Stimulated activated naive CD4-positive, alpha-beta T cell (primary cell): ENCODE measurements around the gene CPEB1.

ENCODE experiments used
- DNase-seq, 6 experiments: peaks; one replicate each; lab custom pipeline; 2025; lab: John Stamatoyannopoulos, UW

Gene CPEB1

DNA sequence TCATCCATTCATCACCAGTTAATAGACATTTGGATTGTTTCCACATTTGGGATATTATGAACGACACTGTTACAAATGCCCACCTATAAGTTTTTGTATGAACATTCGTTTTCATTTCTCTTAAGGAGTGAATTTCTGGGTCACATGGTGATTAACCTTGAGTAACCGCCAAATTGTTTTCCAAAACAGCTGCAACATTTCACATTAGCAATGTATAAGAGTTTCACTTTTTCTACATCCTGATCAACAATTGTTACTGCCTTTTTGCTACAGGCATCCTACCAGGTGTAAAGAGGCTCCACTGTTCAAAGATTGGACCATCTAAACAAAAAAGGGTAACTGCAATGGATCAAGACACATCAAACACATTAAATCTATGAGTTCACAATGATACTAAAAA is 52.0 kb downstream of the CPEB1 start:
- DNase-seq = no peak

DNA sequence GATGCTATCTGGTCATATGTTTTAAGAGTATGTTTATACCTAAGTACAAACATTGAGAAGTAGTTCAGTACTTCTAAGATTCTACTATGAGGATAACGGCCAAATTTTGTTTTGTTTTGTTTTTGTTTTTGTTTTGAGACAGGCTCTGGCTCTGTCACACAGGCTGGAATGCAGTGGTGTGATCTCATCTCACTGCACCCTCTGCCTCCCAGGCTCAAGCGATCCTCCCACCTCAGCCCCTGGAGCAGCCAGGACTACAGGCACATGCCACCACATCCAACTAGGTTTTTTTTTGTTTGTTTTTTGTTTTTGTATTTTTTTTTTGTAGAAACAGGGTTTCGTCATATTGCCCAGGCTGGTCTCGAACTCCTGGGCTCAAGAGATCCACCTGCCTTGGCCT is 59.4 kb downstream of the CPEB1 start:
- no peak for DNase-seq

DNA sequence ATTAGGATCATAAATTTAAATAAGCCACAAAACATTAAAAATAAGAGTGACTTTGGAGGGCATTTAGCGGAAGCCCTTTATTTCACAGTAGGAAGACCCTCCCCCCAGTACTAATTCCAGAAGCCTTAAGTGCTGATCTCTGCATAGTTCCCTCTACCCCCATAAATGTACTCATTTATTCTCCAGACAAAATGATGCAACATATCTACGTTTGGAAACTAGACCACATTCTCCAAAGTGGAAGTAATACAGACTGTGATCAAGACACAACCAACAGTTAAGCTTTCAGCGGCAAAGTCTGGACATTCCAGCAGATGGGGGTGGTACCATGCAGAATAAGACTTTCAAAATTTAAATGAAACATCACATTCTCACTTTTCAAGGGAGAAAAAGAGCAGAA is 62.1 kb downstream of the CPEB1 start:
- DNase-seq = no peak

DNA sequence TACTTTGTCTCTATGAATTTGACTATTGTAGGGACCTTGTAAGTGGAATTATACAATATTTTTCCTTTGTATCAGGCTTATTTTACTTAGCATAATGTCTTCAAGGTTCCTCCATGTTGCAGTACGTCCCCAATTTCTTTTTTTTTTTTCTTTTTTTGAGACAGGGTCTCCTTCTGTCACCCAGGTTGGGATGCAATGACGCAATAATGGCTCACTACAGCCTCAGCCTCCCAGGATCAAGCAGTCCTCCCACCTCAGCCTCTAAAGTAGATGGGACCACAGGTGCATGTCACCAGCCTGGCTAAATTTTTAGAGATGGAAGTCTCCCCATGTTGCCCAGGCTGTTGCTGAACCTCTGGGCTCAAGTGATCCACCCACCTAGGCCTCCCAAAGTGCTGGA is 66.5 kb downstream of the CPEB1 start:
- no peak for DNase-seq

DNA sequence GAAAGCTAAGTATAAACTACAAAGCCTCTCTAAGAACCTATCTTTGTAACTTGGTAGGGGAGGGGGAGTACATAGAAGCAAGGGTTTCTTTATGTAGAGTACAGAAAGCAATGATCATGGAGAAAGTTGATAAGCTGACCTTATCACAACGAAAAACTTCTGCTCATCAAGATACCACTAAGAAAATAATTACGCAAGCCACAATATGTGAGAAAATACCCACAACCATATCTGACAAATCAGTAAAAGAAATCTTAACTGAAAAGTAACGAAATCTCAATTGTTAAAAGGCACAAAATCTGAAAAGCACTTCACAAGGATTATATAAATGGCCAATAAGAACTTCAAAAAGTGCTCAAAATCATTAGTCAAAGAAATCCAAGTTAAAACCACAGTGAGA is 71.8 kb downstream of the CPEB1 start:
- DNase-seq = no peak

DNA sequence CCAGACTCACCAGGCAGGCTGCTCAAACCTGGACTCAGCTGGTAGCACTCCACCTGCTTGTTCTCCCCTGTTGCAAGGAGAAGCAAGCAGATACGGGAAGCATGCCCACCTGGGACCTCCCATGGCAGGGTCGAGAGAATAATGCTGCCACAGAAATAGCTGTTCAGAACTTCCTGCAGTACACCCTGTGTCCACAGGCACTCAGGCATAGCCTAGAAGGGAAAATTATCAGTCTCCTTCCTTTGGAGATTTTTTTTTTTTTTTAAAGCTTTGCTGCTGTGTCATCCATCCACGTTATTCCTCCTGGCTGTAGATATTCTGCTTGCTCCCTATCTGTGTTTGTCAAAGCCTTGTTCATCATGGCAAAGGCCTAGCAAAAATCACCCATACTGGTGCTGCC is 74.2 kb downstream of the CPEB1 start:
- no peak for DNase-seq

DNA sequence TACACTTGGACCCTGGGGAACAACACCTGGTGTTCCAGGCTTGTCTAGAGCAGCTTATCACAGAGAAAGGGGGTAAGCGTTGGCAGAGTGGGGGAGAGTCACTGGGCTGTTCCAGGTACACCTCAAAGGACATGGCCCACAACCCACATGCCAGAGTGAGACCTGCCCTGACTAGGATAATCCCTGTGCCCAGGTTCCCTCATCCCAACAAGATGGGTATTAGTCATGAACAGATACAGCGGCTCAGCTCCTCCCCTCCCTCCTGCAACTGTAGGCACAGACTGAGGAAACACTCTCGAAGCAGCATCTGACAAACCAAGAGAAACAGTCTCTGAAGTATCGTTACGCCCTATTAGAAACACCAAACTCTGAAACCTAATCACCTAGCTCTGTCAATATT is 74.9 kb downstream of the CPEB1 start:
- no peak for DNase-seq

DNA sequence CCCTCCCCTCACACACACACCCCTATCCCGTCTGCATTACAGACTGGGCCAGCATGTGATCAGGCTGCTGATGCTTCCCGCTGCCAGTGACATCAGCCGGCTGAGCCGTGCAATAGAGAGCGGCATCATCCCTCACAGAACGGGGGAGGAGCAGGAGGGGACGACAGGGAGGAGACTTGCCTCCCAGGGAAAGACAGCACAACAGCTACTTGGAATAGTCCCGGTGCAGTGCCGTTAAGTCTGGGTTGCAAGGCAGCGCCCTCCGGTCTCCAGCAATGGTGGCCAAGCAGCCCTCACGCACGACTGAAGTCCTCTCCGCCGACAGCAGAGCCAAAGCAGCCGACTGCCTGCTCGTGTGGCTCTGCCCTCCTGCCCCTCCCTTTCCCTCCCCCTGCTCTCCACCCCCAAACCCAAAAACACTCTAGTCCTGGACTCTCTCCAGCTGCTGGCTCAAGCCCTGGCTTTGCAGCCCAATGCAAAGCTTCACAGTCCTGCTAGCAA is 75.4 kb downstream of the CPEB1 start:
- no peak for DNase-seq

DNA sequence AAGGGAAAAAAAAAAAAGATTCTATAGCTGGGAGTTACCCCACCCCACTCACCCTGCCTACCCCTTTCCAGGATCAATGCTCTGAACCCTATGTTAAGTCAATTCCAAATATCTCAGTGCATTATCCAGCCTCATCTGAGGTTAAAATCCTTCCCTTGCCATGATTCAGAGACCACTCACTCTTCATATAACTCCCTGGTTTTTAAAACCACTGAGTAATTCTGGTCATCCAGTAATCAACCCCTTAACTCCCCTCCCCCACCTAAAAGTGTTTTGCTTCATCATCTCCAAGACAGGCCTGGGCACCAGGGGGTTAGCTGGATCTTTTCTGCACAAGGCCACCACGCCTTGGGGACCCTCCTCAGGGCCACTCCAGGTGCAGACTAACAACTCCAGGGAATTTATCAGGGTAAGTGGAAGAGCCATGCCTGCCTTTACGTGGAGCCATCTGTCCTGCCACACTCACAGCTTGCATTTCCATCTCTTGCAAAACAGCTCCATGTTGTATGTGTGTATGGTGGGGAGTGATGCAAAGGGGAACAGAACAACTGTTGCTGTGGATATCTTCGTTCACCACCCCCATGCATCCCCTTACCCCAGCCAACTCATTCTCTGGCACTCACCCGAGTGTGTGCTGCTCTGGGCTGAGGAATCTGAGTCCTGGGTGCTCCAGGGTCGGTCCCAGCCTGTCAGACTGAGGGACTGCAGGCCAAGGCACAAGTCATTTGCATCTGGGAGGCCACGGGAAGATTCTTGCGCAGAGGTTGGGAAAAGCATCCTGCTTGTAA is 76.2 kb downstream of the CPEB1 start:
- DNase-seq = no peak

DNA sequence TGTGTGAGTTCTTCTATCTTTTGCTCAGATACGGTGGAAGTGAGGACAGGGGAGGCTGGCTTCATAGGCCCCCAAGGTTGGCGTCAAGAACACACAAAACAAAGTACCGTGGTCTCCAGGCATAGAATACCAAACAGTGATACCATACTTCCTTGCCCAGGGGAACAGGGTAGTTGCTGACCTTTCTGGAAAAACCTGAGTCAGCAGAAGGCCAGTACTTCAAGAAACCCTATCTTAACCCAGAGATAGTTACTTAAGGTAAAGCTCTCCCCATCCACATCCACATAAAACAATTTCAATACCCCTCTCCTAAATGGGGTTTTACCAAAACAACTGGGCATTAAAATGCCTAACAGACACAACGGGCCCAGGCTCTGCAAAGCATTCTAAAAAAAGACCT is 77.3 kb downstream of the CPEB1 start:
- no peak for DNase-seq

DNA sequence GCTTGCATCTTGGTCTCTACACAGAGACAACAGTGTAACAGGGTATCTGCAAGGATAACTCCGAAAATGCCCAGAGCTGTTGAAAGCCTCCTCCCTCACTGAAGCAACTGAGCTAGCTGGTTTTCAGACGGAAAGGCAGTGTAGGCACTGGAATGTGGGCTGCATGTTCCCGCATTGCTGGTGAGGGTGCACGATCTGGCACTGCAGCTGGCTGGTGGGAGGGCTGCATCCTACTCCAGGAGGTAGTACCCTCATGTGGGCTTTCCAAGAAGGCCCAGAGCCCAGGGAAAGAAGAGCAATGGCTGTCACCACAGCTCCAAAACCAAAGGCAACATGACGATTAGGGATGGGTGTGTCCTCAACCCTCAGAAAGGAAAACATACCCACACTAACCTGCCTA is 78.2 kb downstream of the CPEB1 start:
- DNase-seq = no peak

DNA sequence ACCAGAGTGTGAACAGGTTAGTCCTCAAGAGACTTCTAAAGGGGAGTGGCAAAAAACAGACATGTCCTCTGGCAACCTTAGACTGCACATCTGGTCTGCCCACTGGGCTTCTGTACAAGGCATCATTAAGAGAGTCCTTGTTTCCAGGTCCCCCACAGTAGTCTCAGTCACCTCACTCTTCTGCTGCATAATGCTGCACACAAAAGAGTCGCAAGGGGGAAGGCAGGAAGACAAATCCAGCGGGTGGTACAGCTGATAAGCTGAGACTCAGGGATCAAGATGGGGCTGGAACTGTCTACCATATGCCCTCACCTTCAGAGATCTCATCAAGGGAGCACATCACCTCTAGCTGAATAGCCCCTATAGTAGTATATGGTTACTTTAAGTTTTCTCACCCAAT is 79.5 kb downstream of the CPEB1 start:
- no peak for DNase-seq

DNA sequence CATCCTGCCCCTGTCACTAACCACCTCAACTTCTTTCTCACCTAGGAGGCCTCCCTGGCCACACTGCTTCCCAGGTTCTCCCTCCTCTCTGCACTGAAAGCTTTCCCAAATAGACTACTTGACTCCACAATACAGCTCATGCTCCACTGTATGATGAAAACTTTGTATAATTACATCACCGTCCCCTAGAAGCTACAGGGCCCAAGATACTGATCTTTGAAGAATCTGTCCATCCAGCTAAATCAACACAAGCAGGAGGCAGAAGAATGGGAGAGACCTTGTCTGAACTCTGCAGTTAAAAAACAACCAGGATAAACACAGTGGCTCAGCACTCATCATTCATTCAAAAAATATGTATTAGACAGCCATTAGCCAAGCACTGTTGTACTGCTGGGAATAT is 80.5 kb downstream of the CPEB1 start:
- no peak for DNase-seq

DNA sequence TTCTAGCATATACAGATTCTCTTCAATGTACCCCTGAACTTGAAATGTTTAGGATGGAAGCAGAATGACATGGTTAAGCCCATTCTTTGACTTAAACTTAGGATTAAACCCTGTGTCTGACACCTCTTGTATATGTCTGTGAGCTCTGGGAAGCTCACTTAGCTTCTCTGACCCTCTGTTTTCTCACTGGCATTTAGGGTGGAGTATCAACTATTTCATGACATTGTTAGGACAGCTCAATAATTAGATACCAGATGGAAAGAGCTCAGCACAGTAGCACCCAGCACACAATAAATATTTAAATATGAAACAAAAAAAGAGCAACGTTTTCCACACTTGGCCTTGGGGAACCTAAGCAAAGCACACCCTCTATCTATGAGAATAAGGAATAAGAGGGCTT is 88.7 kb downstream of the CPEB1 start:
- DNase-seq = no peak

DNA sequence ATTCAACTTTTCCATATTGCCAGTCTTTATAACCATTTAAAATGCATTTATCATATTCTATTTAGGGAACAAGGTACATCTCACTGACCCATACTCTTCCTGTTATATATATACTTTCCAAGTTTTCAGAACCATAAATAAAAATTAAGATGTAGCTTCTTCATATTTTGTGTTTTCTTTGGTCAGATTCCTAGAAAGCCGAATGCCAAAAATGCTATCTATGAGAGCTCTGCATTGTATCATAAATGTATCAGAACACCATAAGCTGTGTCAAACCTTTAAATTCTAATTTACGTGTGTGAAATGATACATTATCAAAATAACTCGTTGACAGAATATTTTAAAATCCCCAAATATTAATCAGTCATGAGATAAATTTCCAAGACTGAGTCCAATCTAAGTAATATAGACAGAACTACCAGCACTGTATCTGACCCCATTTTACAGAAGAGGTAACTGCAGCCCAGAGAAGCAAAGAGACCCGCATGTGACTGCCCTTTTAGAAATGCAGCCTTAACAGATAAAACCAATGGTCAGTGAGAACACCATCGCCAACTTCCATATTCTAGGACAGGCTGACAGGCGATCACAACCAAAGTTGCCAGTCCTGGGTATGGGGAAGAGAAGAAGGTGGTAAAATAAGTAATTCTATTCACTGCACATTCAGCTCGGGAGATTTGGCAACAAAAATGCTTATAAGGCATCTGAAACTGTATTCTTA is 90.7 kb downstream of the CPEB1 start:
- no peak for DNase-seq

DNA sequence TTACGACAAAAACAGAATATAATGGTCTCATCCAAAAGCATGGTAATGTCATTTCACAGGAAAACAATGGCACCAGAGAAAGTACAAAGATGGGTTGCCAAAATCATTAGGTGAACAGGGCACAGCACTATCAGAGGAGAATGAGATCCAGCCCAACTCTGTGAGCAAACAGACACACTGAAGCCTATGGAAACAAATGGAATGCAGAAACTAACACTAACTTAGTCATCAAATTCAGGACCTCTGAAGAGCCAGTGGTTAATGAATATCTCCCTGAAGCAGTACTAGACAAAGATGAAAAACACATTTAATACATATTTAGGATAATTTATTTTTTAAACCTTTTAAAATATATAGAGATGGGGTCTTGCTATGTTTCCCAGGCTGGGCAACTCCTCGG is 92.3 kb downstream of the CPEB1 start:
- DNase-seq = no peak

DNA sequence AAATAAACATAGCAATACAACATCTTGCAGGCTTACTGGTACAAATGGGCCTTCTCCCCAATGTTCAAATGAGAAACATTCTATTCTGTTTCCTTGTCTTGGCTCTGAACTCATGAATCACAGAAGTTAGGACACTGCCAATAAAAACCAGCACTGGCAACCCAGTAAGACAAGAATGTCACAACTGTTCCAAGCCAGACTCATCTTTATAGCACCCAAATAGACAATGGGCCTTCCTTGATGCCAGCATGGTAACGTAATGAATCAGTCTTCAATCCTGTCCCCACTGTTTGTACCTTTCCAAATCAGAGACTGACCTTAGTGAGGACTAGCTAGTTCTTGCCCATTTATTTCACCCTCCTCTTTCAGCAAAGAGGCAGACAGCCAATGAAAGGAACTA is 92.8 kb downstream of the CPEB1 start:
- no peak for DNase-seq

DNA sequence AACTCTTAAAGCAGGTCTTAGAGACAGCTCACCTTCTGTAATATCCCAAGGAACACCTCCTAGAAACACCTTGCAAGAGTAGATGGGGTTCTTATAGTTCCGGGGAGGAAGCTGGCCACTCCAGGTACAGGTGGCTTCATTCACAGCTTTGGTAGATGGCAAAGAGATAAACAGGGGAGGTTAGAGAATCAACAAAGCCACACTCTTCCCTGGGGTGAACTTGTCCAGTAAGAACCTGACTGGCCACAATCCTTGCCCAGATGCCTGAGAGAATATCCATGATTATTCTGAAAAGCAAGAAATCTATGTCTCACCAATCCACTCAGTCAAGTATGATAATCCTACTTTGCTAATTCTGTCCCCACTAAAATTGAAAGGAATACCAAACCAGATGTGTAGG is 93.3 kb downstream of the CPEB1 start:
- no peak for DNase-seq

DNA sequence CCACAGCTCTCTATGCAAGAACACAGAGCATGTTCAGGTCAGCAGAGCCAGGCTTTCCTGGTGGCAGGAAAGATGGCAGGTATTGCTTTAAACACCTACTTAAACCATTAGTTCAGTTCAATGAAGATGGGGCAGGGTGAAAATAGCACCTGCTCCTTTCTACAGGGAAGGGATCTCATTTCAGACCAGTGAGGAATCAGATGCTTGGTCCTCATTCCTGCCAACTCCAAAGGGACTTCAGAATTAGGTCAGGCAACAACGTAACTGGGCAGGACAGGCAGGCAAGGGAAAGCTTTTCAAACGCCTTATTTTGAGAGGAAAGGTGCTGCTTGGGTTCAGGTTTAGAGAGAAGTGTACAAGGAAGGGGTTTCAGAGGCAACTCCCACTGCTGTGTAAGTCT is 94.3 kb downstream of the CPEB1 start:
- DNase-seq = no peak

DNA sequence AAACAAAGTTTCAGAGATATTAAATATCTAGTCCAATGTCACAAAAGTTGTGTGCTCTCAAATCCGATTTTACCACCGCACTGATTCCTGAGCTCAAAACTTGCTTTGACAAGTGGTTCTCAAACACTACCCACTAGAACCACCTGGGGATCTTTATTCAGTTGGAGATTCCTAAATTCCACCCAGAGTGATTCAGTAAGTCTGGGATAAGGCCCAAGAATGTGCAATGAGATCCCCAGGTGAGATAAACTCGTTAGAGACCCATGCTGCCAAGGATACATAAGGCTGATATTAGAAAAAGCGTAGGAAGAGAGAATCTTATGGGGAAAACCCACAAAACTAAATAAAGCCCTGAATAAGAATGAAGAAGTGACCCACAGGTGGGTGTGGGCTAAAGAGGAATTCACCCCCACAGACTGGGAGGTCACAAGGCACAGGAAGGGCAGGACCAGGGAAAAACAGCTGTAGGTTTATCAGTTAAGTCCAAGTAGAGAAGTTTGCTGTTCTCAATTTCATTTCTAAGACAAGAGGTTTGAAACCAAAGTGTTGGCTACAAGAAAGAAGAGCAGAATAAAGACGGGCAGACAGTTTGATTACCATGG is 95.4 kb downstream of the CPEB1 start:
- no peak for DNase-seq

DNA sequence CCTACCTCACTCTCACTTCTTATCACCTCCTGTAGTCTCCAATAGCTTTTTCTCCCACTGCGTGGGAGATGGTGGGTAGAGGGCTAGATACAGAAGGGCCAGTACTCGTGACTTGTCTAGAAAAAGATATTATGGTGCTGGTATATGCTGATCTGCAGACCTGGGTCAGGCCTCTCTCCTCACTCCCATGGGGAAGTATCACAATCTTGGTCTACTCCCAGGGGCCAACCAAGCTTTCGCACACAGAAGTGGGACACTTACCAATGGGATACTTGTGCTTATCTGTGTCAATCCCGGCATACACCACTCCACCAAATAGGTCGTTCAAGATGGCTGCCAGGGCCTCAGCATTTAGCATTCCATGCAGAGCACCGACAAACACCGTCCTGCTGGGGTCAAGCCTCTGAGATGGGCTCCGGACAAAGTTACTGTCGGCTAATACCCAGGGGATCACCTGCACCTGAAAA is 97.9 kb downstream of the CPEB1 start:
- no peak for DNase-seq

DNA sequence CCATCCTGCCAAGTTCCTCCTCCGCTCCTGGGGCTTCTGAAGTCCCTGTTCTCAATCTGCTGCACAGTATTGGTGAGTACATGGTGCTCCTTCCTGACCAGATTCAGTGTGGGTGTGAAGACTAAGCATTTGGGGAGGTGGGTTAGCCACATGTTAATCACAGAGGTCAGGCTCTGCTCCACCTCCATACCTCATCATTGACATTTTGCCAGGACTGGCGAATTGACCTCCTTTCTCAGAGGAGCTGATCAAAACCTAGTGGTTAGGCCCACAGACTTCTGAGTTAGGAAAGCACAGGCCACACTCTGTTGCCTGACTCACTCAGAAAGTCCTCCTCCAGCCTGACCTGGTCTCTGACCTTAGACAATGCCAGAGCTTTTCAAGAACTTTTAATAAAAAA is 98.5 kb downstream of the CPEB1 start:
- no peak for DNase-seq

DNA sequence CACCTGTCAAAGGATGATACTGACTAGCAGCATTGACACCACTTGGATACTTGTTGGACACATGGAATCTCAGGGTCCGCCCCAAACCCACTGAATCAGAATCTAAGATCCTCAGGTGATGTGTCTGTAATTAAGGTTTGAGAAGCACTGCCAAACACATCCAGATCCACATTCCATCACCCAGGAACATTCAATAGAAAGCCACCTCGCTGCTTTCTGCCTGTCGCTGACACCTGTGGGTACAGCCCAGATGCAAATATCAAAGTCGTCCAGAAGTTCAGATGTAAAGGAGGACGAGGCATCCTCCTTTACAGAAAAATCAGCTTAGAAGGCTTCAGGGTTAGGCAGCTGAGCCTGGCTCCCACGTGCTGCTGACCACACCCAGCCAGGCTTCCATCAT is 101.7 kb downstream of the CPEB1 start:
- no peak for DNase-seq
